ENCODE results near the gene JMJD6. TPM values are rescaled to one million over a fixed set of nuclear protein-coding genes. Genes with fewer than 3 reads are reported as not detected.

The JMJD6 gene
- total RNA-seq, 1 experiment from 2014 or later, result 47.6 TPM

DNA sequence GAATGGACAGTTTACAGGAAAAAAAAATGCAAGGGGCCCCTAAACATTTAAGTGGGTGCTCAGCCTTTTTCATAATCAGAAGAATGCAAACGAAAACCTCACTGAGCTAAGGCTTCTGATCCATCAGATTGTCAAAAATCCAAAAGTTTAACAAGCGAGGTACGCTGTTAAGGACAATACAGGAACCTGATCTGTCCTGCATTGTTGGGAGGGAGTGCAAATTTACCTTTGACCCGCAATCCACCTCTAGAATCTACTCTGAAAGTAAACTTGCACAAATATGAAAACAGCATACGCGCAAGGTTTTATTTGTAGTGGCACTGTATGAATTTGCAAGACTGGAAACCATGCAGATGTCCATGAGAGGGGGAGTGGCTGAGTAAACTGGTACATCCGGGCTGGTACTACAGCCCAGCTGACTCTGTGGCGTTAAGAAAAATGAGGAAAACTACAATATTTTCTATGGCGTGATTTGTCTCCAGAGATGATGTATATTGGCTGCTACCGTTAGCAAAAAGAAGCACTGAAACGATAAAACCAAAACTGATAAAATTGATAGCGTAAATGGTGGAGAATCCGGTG lies 54.0 kb downstream of the JMJD6 start:
- Histone ChIP-seq H3K4me1 (ENCODE audit: control insufficient read depth in 1 of 2, insufficient read depth in 2 of 2, low read length in 2 of 2) (peaks cover 21% of the 10 kb centered on the region in 2 experiments), H3K4me3 (replicated peaks in 1 of 2; ENCODE audit: low read depth in 1 of 2, low read length in 2 of 2) (peak overlapping the region; percentile 80 to 82), H3K36me3 (ENCODE audit: control insufficient read depth in 1 of 2, insufficient read depth in 2 of 2, low read length in 2 of 2) (no peaks in the 10 kb centered on the region; a peak in 1 of 4 replicates), H2AFZ (ENCODE audit: low read depth, low read length, poor library complexity, severe bottlenecking) (peak overlapping the region; percentile 90), H3K79me2 (ENCODE audit: insufficient read depth, low read length) (no peaks in the 10 kb centered on the region), H3K9me2 (ENCODE audit: insufficient read depth) (no peaks in the 10 kb centered on the region), H3K4me2 (ENCODE audit: low read length) (peak overlapping the region; percentile 78), H3K27ac (ENCODE audit: low read depth, low read length) (peak overlapping the region; percentile 78), H3K27me3 (ENCODE audit: insufficient read depth, low read length) (no peaks in the 10 kb centered on the region), H3K9me3 (ENCODE audit: control insufficient read depth in 1 of 2, insufficient read depth in 1 of 2, low read depth in 1 of 2, low read length in 2 of 2) (no peaks in the 10 kb centered on the region), H4K20me1 (ENCODE audit: insufficient read depth) (no peaks in the 10 kb centered on the region), H3K9ac (ENCODE audit: low read length) (peak overlapping the region; percentile 82)
- RAD21 ChIA-PET (ENCODE audit: low non-redundant PET in 1 of 2, low total read pairs in 2 of 2, uncharacterized antibody in 2 of 2, unreplicated experiment in 2 of 2), result interaction anchor here (1.0 to 1.5 kb wide), 2 partner anchors 9 to 59 kb away, joined by 3 to 4 read pairs; no protein-coding TSS in a partner anchor
- no peak for DNase-seq (ENCODE audit: low read depth, low spot score)
- BruUV-seq (replicated peaks), result TSS peak; percentile 95
- CTCF ChIA-PET, result interaction anchor here (1.6 to 3.8 kb wide), 3 partner anchors 9 to 48 kb away, joined by 5 to 33 read pairs (median 10); no protein-coding TSS in a partner anchor
- POLR2A ChIA-PET, result interaction anchor here (0.6 to 2.2 kb wide), 14 partner anchors 10 to 170 kb away, joined by 3 to 17 read pairs (median 5); no protein-coding TSS in a partner anchor
- intact Hi-C loops (cut with micrococcal nuclease), result no loop called here
- TF ChIP-seq SIN3A (IDR thresholded peaks at IDR 0.05; ENCODE audit: low read depth), result 0 out of 2 replicates have a peak, but pooled peaks have one; percentile 42
- TF ChIP-seq ATF3 (IDR thresholded peaks at IDR 0.05), result no peak
- TF ChIP-seq CEBPB (IDR thresholded peaks at IDR 0.05; ENCODE audit: low read depth), result no peak
- TF ChIP-seq, protein P1, sequence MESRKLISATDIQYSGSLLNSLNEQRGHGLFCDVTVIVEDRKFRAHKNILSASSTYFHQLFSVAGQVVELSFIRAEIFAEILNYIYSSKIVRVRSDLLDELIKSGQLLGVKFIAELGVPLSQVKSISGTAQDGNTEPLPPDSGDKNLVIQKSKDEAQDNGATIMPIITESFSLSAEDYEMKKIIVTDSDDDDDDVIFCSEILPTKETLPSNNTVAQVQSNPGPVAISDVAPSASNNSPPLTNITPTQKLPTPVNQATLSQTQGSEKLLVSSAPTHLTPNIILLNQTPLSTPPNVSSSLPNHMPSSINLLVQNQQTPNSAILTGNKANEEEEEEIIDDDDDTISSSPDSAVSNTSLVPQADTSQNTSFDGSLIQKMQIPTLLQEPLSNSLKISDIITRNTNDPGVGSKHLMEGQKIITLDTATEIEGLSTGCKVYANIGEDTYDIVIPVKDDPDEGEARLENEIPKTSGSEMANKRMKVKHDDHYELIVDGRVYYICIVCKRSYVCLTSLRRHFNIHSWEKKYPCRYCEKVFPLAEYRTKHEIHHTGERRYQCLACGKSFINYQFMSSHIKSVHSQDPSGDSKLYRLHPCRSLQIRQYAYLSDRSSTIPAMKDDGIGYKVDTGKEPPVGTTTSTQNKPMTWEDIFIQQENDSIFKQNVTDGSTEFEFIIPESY (IDR thresholded peaks at IDR 0.05; ENCODE audit: extremely low read depth, insufficient replicate concordance, low read length), result no peak
- TF ChIP-seq POLR2A (IDR thresholded peaks at IDR 0.05; ENCODE audit: borderline replicate concordance, extremely low read depth, insufficient read depth, insufficient read length), result peak; percentile 35
- no peak for TF ChIP-seq MAX (IDR thresholded peaks at IDR 0.05)
- no peak for TF ChIP-seq CBX3 (IDR thresholded peaks at IDR 0.05; ENCODE audit: low read depth)
- no peak for ATAC-seq
